Keratinocyte (primary cell): Measurements from ENCODE around the gene TC2N. TPM values are rescaled to one million over a fixed set of nuclear protein-coding genes. Genes with fewer than 3 reads are reported as not detected.

Experiments used
- DNase-seq: peaks from one replicate; pipeline ENCODE4 v3.0.0-alpha.2; 2011; ENCODE audit warnings: low read depth, missing footprints, low spot score
- FAIRE-seq: peaks from 2 replicates; lab custom pipeline; 2011; peaks lifted over from hg19 to GRCh38; lab: Jason Lieb, UNC
- H2AFZ ChIP-seq: 2 replicates; pipeline ENCODE4 v1.6.0; 2012; ENCODE audit warnings: low read length, control low read depth, inconsistent platforms; ENCODE audit not compliant: control insufficient read depth
- H3K27ac ChIP-seq: 2 replicates; pipeline ENCODE4 v1.5.1; 2011; ENCODE audit warnings: low read length; ENCODE audit not compliant: control insufficient read depth, insufficient read depth
- H3K27me3 ChIP-seq: 3 replicates; pipeline ENCODE4 v1.6.0; 2011; ENCODE audit warnings: low read length; ENCODE audit not compliant: control insufficient read depth, insufficient read depth; ENCODE audit errors: extremely low read depth
- H3K36me3 ChIP-seq, 2 experiments: 2 replicates in 1 of 2; 3 replicates in 1 of 2; pipeline ENCODE4 v1.5.1; 2011; ENCODE audit warnings: low read length in 2 of 2, mild to moderate bottlenecking in 1 of 2; ENCODE audit not compliant: control insufficient read depth in 2 of 2, insufficient read depth in 2 of 2; ENCODE audit errors: extremely low read depth in 1 of 2
- H3K4me1 ChIP-seq: 3 replicates; pipeline ENCODE4 v1.5.1; 2011; ENCODE audit warnings: low read length; ENCODE audit not compliant: control insufficient read depth, insufficient read depth; ENCODE audit errors: extremely low read depth
- H3K4me2 ChIP-seq: 3 replicates; pipeline ENCODE4 v1.6.0; 2011; ENCODE audit warnings: low read depth, low read length; ENCODE audit not compliant: control insufficient read depth, insufficient read depth; ENCODE audit errors: extremely low read depth
- H3K4me3 ChIP-seq, 3 experiments: fragments of 200-600 bp in 1 of 3; sonication (generic) in 1 of 3; 2 replicates in 2 of 3; 3 replicates in 1 of 3; pipeline ENCODE4 v1.5.1; 2011 to 2016; ENCODE audit warnings: low read length in 3 of 3, mild to moderate bottlenecking in 3 of 3, control low read depth in 2 of 3, inconsistent platforms in 1 of 3, low read depth in 1 of 3, mixed read lengths in 1 of 3, mixed run types in 1 of 3, moderate library complexity in 1 of 3; ENCODE audit not compliant: control insufficient read depth in 2 of 3, insufficient read depth in 2 of 3; ENCODE audit errors: extremely low read depth in 1 of 3
- H3K79me2 ChIP-seq: 2 replicates; pipeline ENCODE4 v1.6.0; 2012; ENCODE audit warnings: low read length; ENCODE audit not compliant: control insufficient read depth, insufficient read depth
- H3K9ac ChIP-seq: 3 replicates; pipeline ENCODE4 v1.6.0; 2011; ENCODE audit warnings: low read length; ENCODE audit not compliant: control insufficient read depth, insufficient read depth; ENCODE audit errors: extremely low read depth
- H3K9me1 ChIP-seq: 3 replicates; pipeline ENCODE4 v1.6.0; 2011; ENCODE audit warnings: low read length; ENCODE audit not compliant: control insufficient read depth, insufficient read depth; ENCODE audit errors: extremely low read depth
- H3K9me3 ChIP-seq: 2 replicates; pipeline ENCODE4 v1.5.1; 2012; ENCODE audit warnings: low read depth, low read length; ENCODE audit not compliant: control insufficient read depth
- H4K20me1 ChIP-seq: 3 replicates; pipeline ENCODE4 v1.6.0; 2011; ENCODE audit warnings: low read length; ENCODE audit not compliant: control insufficient read depth, insufficient read depth; ENCODE audit errors: extremely low read depth
- CTCF ChIP-seq, 3 experiments: IDR thresholded peaks in 1 of 3; conservative IDR thresholded peaks in 1 of 3; optimal IDR thresholded peaks in 1 of 3; 2 replicates in 2 of 3; 3 replicates in 1 of 3; pipeline versions ENCODE3 to v1.5.1; 2011; ENCODE audit warnings: low read length in 3 of 3, mild to moderate bottlenecking in 3 of 3, moderate library complexity in 2 of 3, control low read depth in 1 of 3, inconsistent platforms in 1 of 3; ENCODE audit not compliant: insufficient read depth in 2 of 3; ENCODE audit errors: extremely low read depth in 1 of 3
- EZH2 ChIP-seq: IDR thresholded peaks from one replicate; pipeline ENCODE4 v1.6.1; 2012; ENCODE audit warnings: inconsistent platforms, mild to moderate bottlenecking, low read length, moderate library complexity
- dilution Hi-C: fragments of 300-500 bp; cut with MboI; formaldehyde crosslinking; loops from one replicate; pipeline ENCODE4 v1.7.0; 2020; ENCODE audit warnings: low sequenced_read_pairs; ENCODE audit not compliant: extremely low pct_ligation_motif_present
- polyA plus RNA-seq, 5 experiments: library from polyadenylated mRNA; depleted of rRNA in 3 of 5; stranded (reverse) in 3 of 5; stranded (forward) in 1 of 5; unstranded in 1 of 5; fragments of >200 nt; gene quantifications; 1 replicate in 1 of 5; 2 replicates in 3 of 5; 3 replicates in 1 of 5; pipeline versions ENCODE4 v1.2.1 to v1.2.3, GENCODE V29; 2011 to 2012; ENCODE audit warnings: missing spikeins in 2 of 5, low read depth in 1 of 5, low replicate concordance in 1 of 5

TC2N gene
- polyA plus RNA-seq, 1 donor (not counting 4 experiments of a cell fraction or from before 2014, with no cell fraction given), result 22.6 TPM

GRCh38 chr14:91879196-91879595, 11.9 kb upstream of the TC2N start:
- Histone ChIP-seq H3K4me1 (no peaks in the 10 kb centered on the region), H3K27me3 (peaks cover 10% of the 10 kb centered on the region), H3K9ac (no peak overlapping the region), H3K4me3 (no peak overlapping the region), H2AFZ (no peak overlapping the region), H4K20me1 (no peaks in the 10 kb centered on the region), H3K36me3 (no peaks in the 10 kb centered on the region), H3K79me2 (no peaks in the 10 kb centered on the region), H3K9me1 (no peaks in the 10 kb centered on the region), H3K4me2 (no peak overlapping the region), H3K27ac (no peak overlapping the region), H3K9me3 (no peaks in the 10 kb centered on the region)
- DNase-seq, result no peak
- no peak for TF ChIP-seq CTCF (optimal IDR thresholded peaks at IDR 0.05 in 1 of 3, IDR thresholded peaks at IDR 0.05 in 1 of 3, conservative IDR thresholded peaks at IDR 0.05 in 1 of 3; ENCODE audit: extremely low read depth in 1 of 3, insufficient read depth in 2 of 3, low read length in 3 of 3)
- TF ChIP-seq EZH2, result no peak
- no peak for FAIRE-seq
- dilution Hi-C loops, result no loop called here

GRCh38 chr14:91878274-91878673, 10.9 kb upstream of the TC2N start:
- H3K27me3 ChIP-seq, result peaks cover 10% of the 10 kb centered on the region
- DNase-seq, result no peak
- no peaks in the 10 kb centered on the region for H3K4me1 ChIP-seq
- no peak overlapping the region for H2AFZ ChIP-seq
- no peak for FAIRE-seq
- H3K4me3 ChIP-seq, result no peak overlapping the region
- no peak overlapping the region for H3K4me2 ChIP-seq
- H3K79me2 ChIP-seq, result no peaks in the 10 kb centered on the region
- no peaks in the 10 kb centered on the region for H3K9me3 ChIP-seq
- dilution Hi-C loops, result no loop called here
- H3K36me3 ChIP-seq, result no peaks in the 10 kb centered on the region
- H4K20me1 ChIP-seq, result no peaks in the 10 kb centered on the region
- no peak overlapping the region for H3K27ac ChIP-seq
- no peak overlapping the region for H3K9ac ChIP-seq
- no peak for TF ChIP-seq EZH2
- no peak for TF ChIP-seq CTCF (optimal IDR thresholded peaks at IDR 0.05 in 1 of 3, IDR thresholded peaks at IDR 0.05 in 1 of 3, conservative IDR thresholded peaks at IDR 0.05 in 1 of 3; ENCODE audit: extremely low read depth in 1 of 3, insufficient read depth in 2 of 3, low read length in 3 of 3)
- H3K9me1 ChIP-seq, result no peaks in the 10 kb centered on the region
